ENCODE data around the gene SERTAD4. TPM values are rescaled to one million over a fixed set of nuclear protein-coding genes. Genes with fewer than 3 reads are reported as not detected.

The SERTAD4 gene
- total and polyA plus RNA-seq, 2 experiments from 2014 or later, result 1.4 to 1.8 TPM

DNA sequence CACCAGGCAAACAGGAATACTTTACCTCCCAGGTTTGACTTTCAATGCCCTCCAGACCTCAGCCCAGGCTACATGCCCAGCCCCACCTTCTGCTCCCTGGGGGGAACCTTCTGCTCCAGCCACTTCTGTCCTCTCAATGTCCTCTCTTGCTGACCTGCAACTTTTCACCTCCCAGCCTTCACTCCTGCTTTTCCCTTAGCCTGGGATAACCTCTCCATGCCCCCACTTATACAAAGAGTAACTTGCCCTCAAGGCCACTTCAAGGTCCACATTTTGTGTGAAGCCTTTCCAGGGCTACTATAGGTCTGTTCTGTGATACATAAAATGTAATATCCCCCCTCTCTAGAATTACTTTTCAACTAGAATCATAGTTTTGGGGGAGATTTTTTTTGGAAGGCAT lies 21.7 kb downstream of the SERTAD4 start:
- H3K36me3 ChIP-seq, result no peaks in the 10 kb centered on the region
- no peak overlapping the region for H3K4me3 ChIP-seq
- no peaks in the 10 kb centered on the region for H3K9me3 ChIP-seq (ENCODE audit: low read depth)
- H3K4me1 ChIP-seq (ENCODE audit: low read depth), result peaks cover 10% of the 10 kb centered on the region
- TF ChIP-seq, protein P1, sequence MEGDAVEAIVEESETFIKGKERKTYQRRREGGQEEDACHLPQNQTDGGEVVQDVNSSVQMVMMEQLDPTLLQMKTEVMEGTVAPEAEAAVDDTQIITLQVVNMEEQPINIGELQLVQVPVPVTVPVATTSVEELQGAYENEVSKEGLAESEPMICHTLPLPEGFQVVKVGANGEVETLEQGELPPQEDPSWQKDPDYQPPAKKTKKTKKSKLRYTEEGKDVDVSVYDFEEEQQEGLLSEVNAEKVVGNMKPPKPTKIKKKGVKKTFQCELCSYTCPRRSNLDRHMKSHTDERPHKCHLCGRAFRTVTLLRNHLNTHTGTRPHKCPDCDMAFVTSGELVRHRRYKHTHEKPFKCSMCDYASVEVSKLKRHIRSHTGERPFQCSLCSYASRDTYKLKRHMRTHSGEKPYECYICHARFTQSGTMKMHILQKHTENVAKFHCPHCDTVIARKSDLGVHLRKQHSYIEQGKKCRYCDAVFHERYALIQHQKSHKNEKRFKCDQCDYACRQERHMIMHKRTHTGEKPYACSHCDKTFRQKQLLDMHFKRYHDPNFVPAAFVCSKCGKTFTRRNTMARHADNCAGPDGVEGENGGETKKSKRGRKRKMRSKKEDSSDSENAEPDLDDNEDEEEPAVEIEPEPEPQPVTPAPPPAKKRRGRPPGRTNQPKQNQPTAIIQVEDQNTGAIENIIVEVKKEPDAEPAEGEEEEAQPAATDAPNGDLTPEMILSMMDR (IDR thresholded peaks at IDR 0.05; ENCODE audit: low read depth, low read length), result no peak
- peaks cover 12% of the 10 kb centered on the region for H3K27me3 ChIP-seq
- H3K27ac ChIP-seq, result no peak overlapping the region
- peak in 1 of 2 donors; percentile 15 for DNase-seq (ENCODE audit: low read depth in 1 of 2, low spot score in 1 of 2)

- TF ChIP-seq, protein P1 (IDR thresholded peaks at IDR 0.05; ENCODE audit: low read depth, low read length), result no peak
- Histone ChIP-seq H3K4me1 (ENCODE audit: low read depth) (peaks cover 4% of the 10 kb centered on the region), H3K27ac (no peak overlapping the region), H3K9me3 (ENCODE audit: low read depth) (no peaks in the 10 kb centered on the region), H3K27me3 (peaks cover 12% of the 10 kb centered on the region), H3K36me3 (no peaks in the 10 kb centered on the region), H3K4me3 (no peak overlapping the region)
- DNase-seq (ENCODE audit: low read depth in 1 of 2, low spot score in 1 of 2), result no peak
Measured at GRCh38 chr1:210257698-210258529, 25.3 kb downstream of the SERTAD4 start.

DNA sequence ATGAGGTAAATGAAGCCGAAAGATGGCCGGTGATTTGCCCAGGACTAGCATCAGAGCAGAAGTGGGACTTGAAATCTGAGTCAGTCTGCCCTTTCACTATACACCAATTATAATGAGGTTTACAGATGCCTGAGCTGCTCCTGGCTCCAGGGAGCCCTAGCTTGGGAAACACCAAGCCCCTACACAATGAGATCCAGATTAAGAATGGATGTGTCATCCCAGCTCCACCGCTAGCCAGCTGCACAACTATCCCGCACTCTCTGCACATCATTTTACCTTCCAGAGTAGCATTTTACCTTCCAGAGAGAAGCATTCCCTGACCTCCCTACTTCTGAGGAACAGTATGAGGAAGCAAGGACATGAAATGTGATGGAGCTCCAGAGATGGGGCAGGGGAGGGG lies 27.0 kb downstream of the SERTAD4 start:
- H3K27me3 ChIP-seq, result peaks cover 6% of the 10 kb centered on the region

DNA sequence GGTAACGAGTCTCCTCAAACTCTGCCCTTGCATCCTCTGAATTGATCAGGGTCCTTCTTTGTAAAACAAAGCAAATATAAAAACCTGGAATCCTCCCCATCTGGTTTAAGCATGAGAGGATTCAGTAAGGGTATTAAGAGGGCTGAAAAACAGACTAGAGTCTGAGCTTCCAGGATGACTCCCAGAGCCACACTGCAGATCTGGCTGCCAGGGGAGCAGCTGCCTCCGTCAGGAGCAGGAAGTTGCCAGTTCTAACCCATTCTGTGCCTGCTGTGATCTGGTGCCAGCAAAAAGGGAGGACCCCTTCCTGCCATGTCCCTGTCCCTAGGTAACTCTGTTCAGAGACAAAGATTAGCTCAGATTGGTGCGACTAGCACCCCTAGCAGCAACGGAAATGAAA lies 27.5 kb downstream of the SERTAD4 start:
- TF ChIP-seq, protein P1 (IDR thresholded peaks at IDR 0.05; ENCODE audit: low read depth, low read length), result no peak
- Histone ChIP-seq H3K9me3 (ENCODE audit: low read depth) (no peaks in the 10 kb centered on the region), H3K4me3 (no peak overlapping the region), H3K27ac (no peak overlapping the region), H3K4me1 (ENCODE audit: low read depth) (no peaks in the 10 kb centered on the region), H3K36me3 (no peaks in the 10 kb centered on the region), H3K27me3 (peaks cover 4% of the 10 kb centered on the region)
- no peak for DNase-seq (ENCODE audit: low read depth in 1 of 2, low spot score in 1 of 2)

More for the DNA sequence above, 27.0 kb downstream of the SERTAD4 start:
- no peaks in the 10 kb centered on the region for H3K36me3 ChIP-seq
- TF ChIP-seq, protein P1 (IDR thresholded peaks at IDR 0.05; ENCODE audit: low read depth, low read length), result no peak
- no peak overlapping the region for H3K4me3 ChIP-seq
- H3K27ac ChIP-seq, result no peak overlapping the region
- no peaks in the 10 kb centered on the region for H3K9me3 ChIP-seq (ENCODE audit: low read depth)
- DNase-seq (ENCODE audit: low read depth in 1 of 2, low spot score in 1 of 2), result peak in 1 of 2 donors; percentile 58
- H3K4me1 ChIP-seq (ENCODE audit: low read depth), result peaks cover under 1% of the 10 kb centered on the region

DNA sequence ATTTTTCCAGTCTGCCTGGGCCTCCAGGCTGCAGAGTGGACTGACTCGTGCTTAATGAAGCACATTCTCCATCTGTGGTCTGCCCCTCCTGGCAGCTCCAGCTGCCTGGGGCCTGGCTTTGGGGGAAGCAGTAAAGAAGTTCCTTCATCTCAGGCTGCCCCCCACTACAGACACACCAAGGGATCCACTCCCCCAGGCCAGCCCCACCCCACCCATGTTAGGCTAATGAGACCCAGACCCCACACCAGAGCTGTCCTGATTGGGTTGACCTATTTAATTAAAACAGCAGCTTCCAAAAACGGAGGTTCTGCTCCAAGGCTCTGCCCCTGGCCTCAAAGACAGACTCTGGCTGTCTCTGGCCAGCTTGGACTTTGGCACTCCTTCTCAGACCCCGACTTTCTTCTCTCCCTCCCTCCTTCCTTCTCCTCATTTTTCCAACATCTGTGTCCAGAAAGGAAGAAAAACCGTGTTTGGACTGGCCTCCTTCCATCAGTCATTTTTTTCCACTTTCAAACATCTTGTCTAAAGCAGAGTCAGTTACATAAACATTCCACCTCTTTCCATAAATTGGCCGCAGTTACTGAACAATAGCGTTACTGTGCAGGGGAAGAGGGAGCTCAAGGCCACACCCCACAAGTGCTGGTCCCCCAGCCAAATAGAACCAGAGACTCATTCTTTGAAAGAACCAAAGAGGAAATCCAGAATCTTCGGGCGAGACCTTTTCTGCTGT lies 29.7 kb downstream of the SERTAD4 start:
- no peaks in the 10 kb centered on the region for H3K9me3 ChIP-seq (ENCODE audit: low read depth)
- TF ChIP-seq, protein P1 (IDR thresholded peaks at IDR 0.05; ENCODE audit: low read depth, low read length), result no peak
- no peak overlapping the region for H3K4me3 ChIP-seq
- no peaks in the 10 kb centered on the region for H3K36me3 ChIP-seq
- H3K27me3 ChIP-seq, result no peaks in the 10 kb centered on the region
- DNase-seq (ENCODE audit: low read depth in 1 of 2, low spot score in 1 of 2), result peak in 1 of 2 donors; percentile 88
- H3K4me1 ChIP-seq (ENCODE audit: low read depth), result peaks cover 5% of the 10 kb centered on the region
- H3K27ac ChIP-seq, result no peak overlapping the region
